ENCODE measurements around the gene ARRDC3. TPM values are rescaled to one million over a fixed set of nuclear protein-coding genes. Genes with fewer than 3 reads are reported as not detected.

ARRDC3 gene
- total and polyA plus RNA-seq, 2 donors (not counting 3 experiments of a cell fraction or from before 2014, with no cell fraction given): 12.4 to 43.1 TPM

DNA sequence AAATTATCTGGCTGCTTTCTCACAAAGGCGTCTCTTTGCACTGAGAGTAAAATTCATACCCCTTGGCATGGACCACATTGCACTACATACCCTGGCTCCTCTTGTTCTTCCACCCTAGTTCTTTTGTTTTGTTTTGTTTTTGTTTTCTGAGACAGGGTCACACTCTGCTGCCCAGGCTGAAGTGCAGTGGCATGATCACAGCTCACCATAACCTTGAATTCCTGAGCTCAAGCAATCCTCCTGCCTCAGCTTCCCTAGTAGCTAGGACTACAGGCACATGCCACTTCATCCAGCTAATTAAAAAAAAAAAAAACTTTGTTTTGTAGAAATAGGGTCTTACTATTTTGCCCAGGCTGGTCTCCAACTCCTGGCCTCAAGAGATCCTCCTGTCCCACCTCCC, 51.4 kb downstream of the ARRDC3 start:
- Histone ChIP-seq H3K4me1 (ENCODE audit: control insufficient read depth, extremely low read depth, insufficient read depth, low read length) (no peaks in the 10 kb centered on the region), H3K4me2 (ENCODE audit: insufficient read depth, low read length) (no peak overlapping the region), H4K20me1 (replicated peaks; ENCODE audit: control insufficient read depth, extremely low read depth, insufficient read depth, low read length) (no peaks in the 10 kb centered on the region), H3K9me1 (replicated peaks; ENCODE audit: control insufficient read depth, extremely low read depth, insufficient read depth, low read length) (no peaks in the 10 kb centered on the region), H2AFZ (ENCODE audit: low read depth, low read length) (no peak overlapping the region), H3K4me3 (replicated peaks in 1 of 3; ENCODE audit: insufficient read depth in 1 of 3, low read depth in 1 of 3, low read length in 3 of 3) (no peak overlapping the region), H3K79me2 (ENCODE audit: control insufficient read depth, insufficient read depth, low read length) (no peaks in the 10 kb centered on the region), H3K27me3 (ENCODE audit: control insufficient read depth in 2 of 2, insufficient read depth in 2 of 2, low read length in 2 of 2) (no peaks in the 10 kb centered on the region), H3K36me3 (ENCODE audit: control insufficient read depth in 2 of 2, extremely low read depth in 1 of 2, insufficient read depth in 2 of 2, low read length in 2 of 2) (no peaks in the 10 kb centered on the region), H3K9me3 (replicated peaks; ENCODE audit: control insufficient read depth, insufficient read depth, low read length) (no peaks in the 10 kb centered on the region), H3K9ac (replicated peaks; ENCODE audit: extremely low read depth, insufficient read depth, low read length) (no peak overlapping the region), H3K27ac (ENCODE audit: insufficient read depth, low read depth, low read length) (no peak overlapping the region)
- dilution Hi-C loops (cut with MboI; ENCODE audit: extremely low pct_ligation_motif_present, low sequenced_read_pairs) (no loop called here), intact Hi-C loops (cut with micrococcal nuclease) (no loop called here)
- POLR2A ChIA-PET: interaction anchor here (0.6 kb wide), 1 partner anchor 14 kb away, joined by 4 read pairs; no protein-coding TSS in a partner anchor
- FAIRE-seq (no peak), DNase-seq (ENCODE audit: low read depth, low spot score) (no peak)
- TF ChIP-seq POLR2AphosphoS5 (IDR thresholded peaks at IDR 0.05; ENCODE audit: insufficient read depth, low read depth, low read length): no peak
- TF ChIP-seq EZH2 (IDR thresholded peaks at IDR 0.05; ENCODE audit: borderline replicate concordance, low read depth, low read length, severe bottlenecking): no peak
- TF ChIP-seq GATA2 (IDR thresholded peaks at IDR 0.05; ENCODE audit: insufficient read depth, insufficient read length, low read depth, low read length): no peak
- BruUV-seq (replicated peaks): no TSS peak
- CTCF ChIA-PET: interaction anchor here (1.0 to 1.5 kb wide), 3 partner anchors 10 to 112 kb away, joined by 4 to 6 read pairs (median 4); no protein-coding TSS in a partner anchor

DNA sequence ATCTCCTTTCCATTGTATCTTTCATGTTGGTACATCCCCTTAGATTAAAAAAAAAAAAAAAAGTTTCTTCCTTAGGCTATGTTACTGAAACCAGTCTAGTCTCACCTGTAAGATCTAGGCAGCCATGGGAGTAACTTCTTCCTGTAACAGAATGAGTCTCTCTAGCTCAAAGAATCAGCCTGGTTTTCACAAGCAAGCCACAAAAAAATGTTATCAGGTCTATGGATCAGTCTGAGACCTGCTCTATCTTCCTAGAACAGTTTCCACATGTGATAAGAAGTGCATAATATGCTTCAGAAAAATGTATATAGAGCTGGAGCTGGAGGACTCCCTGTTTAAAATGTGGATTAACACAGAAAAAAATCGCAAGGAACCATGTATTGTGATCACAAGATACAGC, 53.8 kb downstream of the ARRDC3 start:
- ChIA-PET POLR2A (no interaction called here), CTCF (interaction anchor here (0.6 to 1.5 kb wide), 3 partner anchors 38 to 81 kb away, joined by 3 read pairs; no protein-coding TSS in a partner anchor)
- H3K36me3 ChIP-seq (ENCODE audit: control insufficient read depth in 2 of 2, extremely low read depth in 1 of 2, insufficient read depth in 2 of 2, low read length in 2 of 2): no peaks in the 10 kb centered on the region
- no peaks in the 10 kb centered on the region for H4K20me1 ChIP-seq (replicated peaks; ENCODE audit: control insufficient read depth, extremely low read depth, insufficient read depth, low read length)
- dilution Hi-C loops (cut with MboI; ENCODE audit: extremely low pct_ligation_motif_present, low sequenced_read_pairs): no loop called here
- no peaks in the 10 kb centered on the region for H3K9me1 ChIP-seq (replicated peaks; ENCODE audit: control insufficient read depth, extremely low read depth, insufficient read depth, low read length)
- no peaks in the 10 kb centered on the region for H3K27me3 ChIP-seq (ENCODE audit: control insufficient read depth in 2 of 2, insufficient read depth in 2 of 2, low read length in 2 of 2)
- TF ChIP-seq FOS (IDR thresholded peaks at IDR 0.05; ENCODE audit: borderline replicate concordance, insufficient read depth, low read length): no peak
- TF ChIP-seq POLR2A (IDR thresholded peaks at IDR 0.05; ENCODE audit: low read depth, low read length): no peak
- TF ChIP-seq MYC (IDR thresholded peaks at IDR 0.05; ENCODE audit: low read depth, low read length): no peak
- TF ChIP-seq POLR2AphosphoS5 (IDR thresholded peaks at IDR 0.05; ENCODE audit: insufficient read depth, low read depth, low read length): no peak
- TF ChIP-seq, protein P1, sequence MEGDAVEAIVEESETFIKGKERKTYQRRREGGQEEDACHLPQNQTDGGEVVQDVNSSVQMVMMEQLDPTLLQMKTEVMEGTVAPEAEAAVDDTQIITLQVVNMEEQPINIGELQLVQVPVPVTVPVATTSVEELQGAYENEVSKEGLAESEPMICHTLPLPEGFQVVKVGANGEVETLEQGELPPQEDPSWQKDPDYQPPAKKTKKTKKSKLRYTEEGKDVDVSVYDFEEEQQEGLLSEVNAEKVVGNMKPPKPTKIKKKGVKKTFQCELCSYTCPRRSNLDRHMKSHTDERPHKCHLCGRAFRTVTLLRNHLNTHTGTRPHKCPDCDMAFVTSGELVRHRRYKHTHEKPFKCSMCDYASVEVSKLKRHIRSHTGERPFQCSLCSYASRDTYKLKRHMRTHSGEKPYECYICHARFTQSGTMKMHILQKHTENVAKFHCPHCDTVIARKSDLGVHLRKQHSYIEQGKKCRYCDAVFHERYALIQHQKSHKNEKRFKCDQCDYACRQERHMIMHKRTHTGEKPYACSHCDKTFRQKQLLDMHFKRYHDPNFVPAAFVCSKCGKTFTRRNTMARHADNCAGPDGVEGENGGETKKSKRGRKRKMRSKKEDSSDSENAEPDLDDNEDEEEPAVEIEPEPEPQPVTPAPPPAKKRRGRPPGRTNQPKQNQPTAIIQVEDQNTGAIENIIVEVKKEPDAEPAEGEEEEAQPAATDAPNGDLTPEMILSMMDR (IDR thresholded peaks at IDR 0.05; ENCODE audit: extremely low read depth in 1 of 2, insufficient read depth in 1 of 2, low read depth in 1 of 2, low read length in 2 of 2): no peak
- no peak for TF ChIP-seq EZH2 (IDR thresholded peaks at IDR 0.05; ENCODE audit: borderline replicate concordance, low read depth, low read length, severe bottlenecking)
- TF ChIP-seq, protein P2, sequence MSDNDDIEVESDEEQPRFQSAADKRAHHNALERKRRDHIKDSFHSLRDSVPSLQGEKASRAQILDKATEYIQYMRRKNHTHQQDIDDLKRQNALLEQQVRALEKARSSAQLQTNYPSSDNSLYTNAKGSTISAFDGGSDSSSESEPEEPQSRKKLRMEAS (IDR thresholded peaks at IDR 0.05; ENCODE audit: insufficient read depth, insufficient read length): no peak
- no peak for TF ChIP-seq JUN (IDR thresholded peaks at IDR 0.05; ENCODE audit: borderline replicate concordance, insufficient read depth, insufficient read length, low read depth)
- no peak for TF ChIP-seq GATA2 (IDR thresholded peaks at IDR 0.05; ENCODE audit: insufficient read depth, insufficient read length, low read depth, low read length)
- no peak overlapping the region for H2AFZ ChIP-seq (ENCODE audit: low read depth, low read length)
- no peak overlapping the region for H3K9ac ChIP-seq (replicated peaks; ENCODE audit: extremely low read depth, insufficient read depth, low read length)
- H3K4me3 ChIP-seq (replicated peaks in 1 of 3; ENCODE audit: insufficient read depth in 1 of 3, low read depth in 1 of 3, low read length in 3 of 3): no peak overlapping the region
- no peak for DNase-seq (ENCODE audit: low read depth, low spot score)
- no peak for FAIRE-seq
- no peak overlapping the region for H3K4me2 ChIP-seq (ENCODE audit: insufficient read depth, low read length)
- BruUV-seq (replicated peaks): no TSS peak
- intact Hi-C loops (cut with micrococcal nuclease): no loop called here
- no peak overlapping the region for H3K27ac ChIP-seq (ENCODE audit: insufficient read depth, low read depth, low read length)
- H3K79me2 ChIP-seq (ENCODE audit: control insufficient read depth, insufficient read depth, low read length): no peaks in the 10 kb centered on the region
- H3K4me1 ChIP-seq (ENCODE audit: control insufficient read depth, extremely low read depth, insufficient read depth, low read length): no peaks in the 10 kb centered on the region
- no peaks in the 10 kb centered on the region for H3K9me3 ChIP-seq (replicated peaks; ENCODE audit: control insufficient read depth, insufficient read depth, low read length)
